SK-N-SH treated with all-trans-retinoic acid at 6 μM for 48 hours (cell line): ENCODE results near the gene MCM9.
"Not testable (repeated sequence)": the region's sequence is repeated elsewhere in the genome, so short reads cannot be mapped to it uniquely, and the experiment has no call there.

Experiments
- ATAC-seq: fragments of 200-7000 bp; cut with Tn5 transposase; 3 replicates; pipeline ENCODE4 v1.9.1; 2020; ENCODE audit warnings: mild to moderate bottlenecking, moderate library complexity
- ARNTL ChIP-seq: fragments of 450-650 bp; formaldehyde crosslinking; IDR thresholded peaks from 2 replicates; pipeline ENCODE4 v1.5.0; 2020; ENCODE audit warnings: low read depth, mild to moderate bottlenecking, moderate library complexity, borderline replicate concordance
- BACH2 ChIP-seq: fragments of 250-450 bp; sonication (Bioruptor Pico); IDR thresholded peaks from 2 replicates; pipeline ENCODE4 v1.9.0; 2021; ENCODE audit warnings: mild to moderate bottlenecking, borderline replicate concordance
- ESRRG ChIP-seq: fragments of 250-450 bp; sonication (Bioruptor Pico); IDR thresholded peaks from 2 replicates; pipeline ENCODE4 v1.6.1; 2021; ENCODE audit warnings: mild to moderate bottlenecking
- GLIS3 ChIP-seq: fragments of 250-450 bp; sonication (Bioruptor Pico); IDR thresholded peaks from 2 replicates; pipeline ENCODE4 v1.5.0; 2020; ENCODE audit warnings: mild to moderate bottlenecking, moderate library complexity
- ISL1 ChIP-seq: fragments of 250-450 bp; sonication (Bioruptor Pico); IDR thresholded peaks from 2 replicates; pipeline ENCODE4 v2.1.2; 2022; ENCODE audit warnings: mild to moderate bottlenecking, moderate library complexity
- OSR1 ChIP-seq: fragments of 250-450 bp; sonication (Bioruptor Pico); IDR thresholded peaks from 2 replicates; pipeline ENCODE4 v1.8.0; 2022; ENCODE audit warnings: moderate library complexity, mild to moderate bottlenecking, inconsistent platforms
- POU6F1 ChIP-seq: fragments of 250-450 bp; sonication (Bioruptor Pico); IDR thresholded peaks from 2 replicates; pipeline ENCODE4 v1.8.0; 2021; ENCODE audit warnings: low read depth, mild to moderate bottlenecking, moderate library complexity, borderline replicate concordance
- RARB ChIP-seq: fragments of 250-450 bp; sonication (Bioruptor Pico); IDR thresholded peaks from 2 replicates; pipeline ENCODE4 v1.8.0; 2021; ENCODE audit warnings: mild to moderate bottlenecking, moderate library complexity
- SNAI2 ChIP-seq: fragments of 250-450 bp; sonication (Bioruptor Pico); IDR thresholded peaks from 2 replicates; pipeline ENCODE4 v1.5.0; 2020; ENCODE audit warnings: mild to moderate bottlenecking, moderate library complexity
- TCF4 ChIP-seq: fragments of 250-450 bp; sonication (Bioruptor Pico); IDR thresholded peaks from 2 replicates; pipeline ENCODE4 v1.8.0; 2021; ENCODE audit warnings: mild to moderate bottlenecking, moderate library complexity, borderline replicate concordance
- TOX ChIP-seq: fragments of 250-450 bp; sonication (Bioruptor Pico); IDR thresholded peaks from 2 replicates; pipeline ENCODE4 v1.8.0; 2021; ENCODE audit warnings: mild to moderate bottlenecking, moderate library complexity, borderline replicate concordance
- TSHZ2 ChIP-seq: fragments of 250-450 bp; sonication (Bioruptor Pico); IDR thresholded peaks from 2 replicates; pipeline ENCODE4 v1.5.0; 2020; ENCODE audit warnings: mild to moderate bottlenecking, moderate library complexity
- ZC3H10 ChIP-seq: fragments of 250-450 bp; sonication (Bioruptor Pico); IDR thresholded peaks from 2 replicates; pipeline ENCODE4 v1.5.1; 2021; ENCODE audit warnings: mild to moderate bottlenecking, moderate library complexity
- ZFP3 ChIP-seq: fragments of 250-450 bp; sonication (Bioruptor Pico); IDR thresholded peaks from 2 replicates; pipeline ENCODE4 v1.5.0; 2020; ENCODE audit warnings: mild to moderate bottlenecking, moderate library complexity
- ZFP30 ChIP-seq: fragments of 450-650 bp; formaldehyde crosslinking; IDR thresholded peaks from 2 replicates; pipeline ENCODE4 v1.5.0; 2022; ENCODE audit warnings: mild to moderate bottlenecking, moderate library complexity
- ZNF565 ChIP-seq: fragments of 450-650 bp; formaldehyde crosslinking; conservative IDR thresholded peaks from 2 replicates; pipeline ENCODE4 v1.5.0; 2020; ENCODE audit warnings: low read depth, mild to moderate bottlenecking, moderate library complexity
- ZNF70 ChIP-seq: fragments of 450-650 bp; formaldehyde crosslinking; IDR thresholded peaks from 2 replicates; pipeline ENCODE4 v1.5.0; 2020; ENCODE audit warnings: mild to moderate bottlenecking, moderate library complexity
- ZNF8 ChIP-seq: fragments of 450-650 bp; formaldehyde crosslinking; IDR thresholded peaks from 2 replicates; pipeline ENCODE4 v1.5.0; 2020; ENCODE audit warnings: mild to moderate bottlenecking, moderate library complexity
- TF ChIP-seq, protein P1 (sequence below): fragments of 250-450 bp; sonication (Bioruptor Pico); IDR thresholded peaks from 2 replicates; pipeline ENCODE4 v1.5.1; 2021; ENCODE audit warnings: mild to moderate bottlenecking, moderate library complexity
- TF ChIP-seq, protein P2 (sequence below): fragments of 250-450 bp; sonication (Bioruptor Pico); IDR thresholded peaks from 2 replicates; pipeline ENCODE4 v1.5.1; 2020; ENCODE audit warnings: low read depth, mild to moderate bottlenecking, moderate library complexity

The MCM9 gene

DNA sequence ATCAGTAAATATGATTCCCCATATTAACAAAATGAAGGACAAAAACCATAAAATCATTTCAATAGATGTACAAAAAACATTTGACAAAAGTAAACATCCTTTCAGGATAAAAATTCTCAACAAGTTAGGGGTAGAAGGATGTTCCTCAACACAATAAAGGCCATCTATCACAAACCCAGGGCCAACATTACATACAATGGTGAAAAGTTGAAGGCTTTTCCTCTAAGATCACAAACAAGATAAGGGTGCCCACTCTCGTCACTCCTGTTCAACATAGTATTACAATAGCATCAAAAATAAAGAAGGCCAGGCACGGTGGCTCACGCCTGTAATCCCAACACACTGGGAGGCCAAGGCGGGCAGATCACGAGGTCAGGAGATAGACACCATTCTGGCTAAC is 63.6 kb downstream of the MCM9 start:
- TF ChIP-seq ZNF565 = no peak
- no peak for TF ChIP-seq RARB
- TF ChIP-seq ESRRG (CRISPR knock-in tag) = no peak
- no peak for TF ChIP-seq TOX
- no peak for TF ChIP-seq ARNTL
- TF ChIP-seq ZNF8 (CRISPR knock-in tag) = no peak
- TF ChIP-seq SNAI2 = no peak
- no peak for TF ChIP-seq ZFP3 (CRISPR knock-in tag)
- TF ChIP-seq, protein P1, sequence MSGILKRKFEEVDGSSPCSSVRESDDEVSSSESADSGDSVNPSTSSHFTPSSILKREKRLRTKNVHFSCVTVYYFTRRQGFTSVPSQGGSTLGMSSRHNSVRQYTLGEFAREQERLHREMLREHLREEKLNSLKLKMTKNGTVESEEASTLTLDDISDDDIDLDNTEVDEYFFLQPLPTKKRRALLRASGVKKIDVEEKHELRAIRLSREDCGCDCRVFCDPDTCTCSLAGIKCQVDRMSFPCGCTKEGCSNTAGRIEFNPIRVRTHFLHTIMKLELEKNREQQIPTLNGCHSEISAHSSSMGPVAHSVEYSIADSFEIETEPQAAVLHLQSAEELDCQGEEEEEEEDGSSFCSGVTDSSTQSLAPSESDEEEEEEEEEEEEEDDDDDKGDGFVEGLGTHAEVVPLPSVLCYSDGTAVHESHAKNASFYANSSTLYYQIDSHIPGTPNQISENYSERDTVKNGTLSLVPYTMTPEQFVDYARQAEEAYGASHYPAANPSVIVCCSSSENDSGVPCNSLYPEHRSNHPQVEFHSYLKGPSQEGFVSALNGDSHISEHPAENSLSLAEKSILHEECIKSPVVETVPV = no peak
- no peak for TF ChIP-seq ZFP30 (CRISPR knock-in tag)
- no peak for TF ChIP-seq ZC3H10 (CRISPR knock-in tag)
- TF ChIP-seq GLIS3 (CRISPR knock-in tag) = no peak
- no peak for TF ChIP-seq OSR1
- no peak for TF ChIP-seq BACH2 (CRISPR knock-in tag)
- no peak for TF ChIP-seq POU6F1
- ATAC-seq = no peak

- ATAC-seq = no peak
- TF ChIP-seq TSHZ2 (CRISPR knock-in tag) (no peak), ARNTL (no peak), BACH2 (CRISPR knock-in tag) (no peak), OSR1 (no peak), ZC3H10 (CRISPR knock-in tag) (no peak)
- TF ChIP-seq, all 23 proteins: peak for 0
Measured at GRCh38 chr6:118869894-118870589, 64.9 kb downstream of the MCM9 start.

DNA sequence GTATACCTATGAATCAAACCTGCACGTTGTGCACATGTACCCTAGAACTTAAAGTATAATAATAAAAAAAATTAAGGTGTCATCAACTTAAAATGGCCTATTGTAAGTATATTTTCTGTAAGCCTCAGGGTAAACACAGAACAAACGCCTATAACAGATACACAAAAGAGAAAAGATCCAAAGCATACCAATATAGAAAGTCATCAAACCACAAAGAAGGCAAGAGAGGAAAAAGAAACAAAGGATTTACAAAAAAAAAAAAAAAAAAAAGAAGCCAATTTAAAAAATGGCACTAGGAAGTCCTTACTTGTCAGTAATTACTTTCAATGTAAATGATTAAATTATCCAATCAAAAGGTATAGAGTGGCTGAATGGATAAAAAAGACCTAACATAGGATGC is 65.6 kb downstream of the MCM9 start:
- TF ChIP-seq RARB (no peak), BACH2 (CRISPR knock-in tag) (no peak)

GRCh38 chr6:118868901-118869300 is 66.1 kb downstream of the MCM9 start:
- ATAC-seq = not testable (repeated sequence)

More for the DNA sequence above, 65.6 kb downstream of the MCM9 start:
- no peak for ATAC-seq

- ATAC-seq = no peak
- TF ChIP-seq, protein P2, sequence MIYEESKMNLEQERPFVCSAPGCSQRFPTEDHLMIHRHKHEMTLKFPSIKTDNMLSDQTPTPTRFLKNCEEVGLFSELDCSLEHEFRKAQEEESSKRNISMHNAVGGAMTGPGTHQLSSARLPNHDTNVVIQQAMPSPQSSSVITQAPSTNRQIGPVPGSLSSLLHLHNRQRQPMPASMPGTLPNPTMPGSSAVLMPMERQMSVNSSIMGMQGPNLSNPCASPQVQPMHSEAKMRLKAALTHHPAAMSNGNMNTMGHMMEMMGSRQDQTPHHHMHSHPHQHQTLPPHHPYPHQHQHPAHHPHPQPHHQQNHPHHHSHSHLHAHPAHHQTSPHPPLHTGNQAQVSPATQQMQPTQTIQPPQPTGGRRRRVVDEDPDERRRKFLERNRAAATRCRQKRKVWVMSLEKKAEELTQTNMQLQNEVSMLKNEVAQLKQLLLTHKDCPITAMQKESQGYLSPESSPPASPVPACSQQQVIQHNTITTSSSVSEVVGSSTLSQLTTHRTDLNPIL (CRISPR knock-in tag) = no peak
- TF ChIP-seq ZNF565 = no peak
- TF ChIP-seq SNAI2 = no peak
- no peak for TF ChIP-seq TSHZ2 (CRISPR knock-in tag)
- no peak for TF ChIP-seq ISL1 (CRISPR knock-in tag)
- no peak for TF ChIP-seq POU6F1
- no peak for TF ChIP-seq RARB
- TF ChIP-seq GLIS3 (CRISPR knock-in tag) = no peak
- TF ChIP-seq ZNF70 (CRISPR knock-in tag) = no peak
- TF ChIP-seq BACH2 (CRISPR knock-in tag) = no peak
- no peak for TF ChIP-seq TCF4 (CRISPR knock-in tag)
- TF ChIP-seq ZNF8 (CRISPR knock-in tag) = no peak
- TF ChIP-seq ESRRG (CRISPR knock-in tag) = no peak
- TF ChIP-seq ARNTL = no peak
Measured at GRCh38 chr6:118867181-118867580, 67.8 kb downstream of the MCM9 start.
